ENCODE results near the gene RAPGEF2.

DNA sequence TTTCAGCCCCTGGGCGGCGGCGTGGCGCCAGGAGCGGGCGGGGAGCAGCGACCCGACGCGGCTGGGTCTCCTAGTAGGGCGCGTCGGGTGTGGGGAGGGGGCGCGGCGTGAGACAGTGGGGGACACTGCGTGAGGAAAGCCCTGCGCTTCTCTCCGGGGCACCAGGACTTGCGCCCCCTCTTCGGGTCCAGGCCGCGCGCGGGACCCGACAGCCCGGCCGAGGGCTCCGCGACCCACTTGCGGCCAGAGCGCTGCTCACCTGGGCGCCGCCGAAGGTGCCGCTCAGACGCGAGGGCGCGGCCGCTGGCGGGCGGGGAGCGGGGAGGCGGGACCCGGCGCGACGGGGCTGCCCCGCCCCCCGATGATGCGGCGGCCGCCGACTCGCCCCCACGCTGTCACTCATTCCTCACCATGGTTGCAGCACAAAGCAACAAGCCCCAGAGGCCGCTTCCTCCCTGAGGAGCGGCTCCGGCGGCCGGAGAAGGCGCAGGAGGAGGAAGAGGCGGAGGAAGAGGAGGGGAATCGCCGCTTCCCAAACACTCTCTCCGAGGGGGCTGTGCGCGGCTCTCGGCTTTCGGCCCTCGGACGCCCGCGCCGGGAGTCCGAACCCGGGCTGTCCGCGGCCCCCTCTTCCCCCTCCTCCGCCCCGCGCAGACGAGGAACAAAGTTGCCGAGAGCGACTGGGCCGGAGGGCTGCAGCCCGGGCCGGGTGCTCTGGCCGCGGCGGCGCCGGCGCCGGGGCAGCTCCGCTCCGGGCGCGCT, at the start of gene RAPGEF2:
- TF ChIP-seq CTCF (IDR thresholded peaks at IDR 0.05) (no peak), POLR2A (IDR thresholded peaks at IDR 0.05) (peak; percentile 92 to 95 (median 93))
